DOHH2 (cell line): Measurements from ENCODE around the gene TMEM63C.

Experiments used
- H3F3A ChIP-seq: fragments of 200-600 bp; sonication (generic), shearing (Covaris generic); 2 replicates; pipeline ENCODE4 v1.6.0; 2016; ENCODE audit warnings: antibody characterized with exemption, mild to moderate bottlenecking; ENCODE audit not compliant: control insufficient read depth, insufficient read depth
- H3K27ac ChIP-seq: fragments of 200-600 bp; sonication (generic); 2 replicates; pipeline ENCODE4 v1.5.1; 2014; ENCODE audit warnings: low read depth, mild to moderate bottlenecking, low read length, moderate library complexity
- H3K27me3 ChIP-seq: fragments of 200-600 bp; sonication (generic); 2 replicates; pipeline ENCODE4 v1.6.1; 2014; ENCODE audit warnings: mild to moderate bottlenecking, low read length, mixed read lengths; ENCODE audit not compliant: control insufficient read depth
- H3K36me3 ChIP-seq: fragments of 200-600 bp; sonication (generic); 2 replicates; pipeline ENCODE4 v1.6.1; 2014; ENCODE audit warnings: mild to moderate bottlenecking, low read length, moderate library complexity, mixed read lengths; ENCODE audit not compliant: control insufficient read depth
- H3K4me1 ChIP-seq: fragments of 200-600 bp; sonication (generic); 2 replicates; pipeline ENCODE4 v1.6.1; 2014; ENCODE audit warnings: mild to moderate bottlenecking, low read length, mixed read lengths; ENCODE audit not compliant: control insufficient read depth
- H3K4me2 ChIP-seq: fragments of 200-600 bp; sonication (generic); 2 replicates; pipeline ENCODE4 v1.6.0; 2014; ENCODE audit warnings: mild to moderate bottlenecking, low read length, moderate library complexity
- H3K4me3 ChIP-seq: fragments of 200-600 bp; sonication (generic); 2 replicates; pipeline ENCODE4 v1.5.1; 2014; ENCODE audit warnings: mild to moderate bottlenecking, low read length, mixed read lengths
- H3K79me2 ChIP-seq: fragments of 200-600 bp; sonication (generic); 2 replicates; pipeline ENCODE4 v1.6.1; 2014; ENCODE audit warnings: mild to moderate bottlenecking, low read length, mixed read lengths; ENCODE audit not compliant: control insufficient read depth
- H3K9me2 ChIP-seq: fragments of 200-600 bp; sonication (generic); replicated peaks from 2 replicates; pipeline ENCODE4 v1.6.1; 2014; ENCODE audit warnings: mild to moderate bottlenecking, low read length, mixed read lengths; ENCODE audit not compliant: control insufficient read depth
- H3K9me3 ChIP-seq: fragments of 200-600 bp; sonication (generic); 2 replicates; pipeline ENCODE4 v1.6.1; 2014; ENCODE audit warnings: antibody characterized with exemption, low read length, mixed read lengths; ENCODE audit not compliant: control insufficient read depth, insufficient read depth
- H4K20me1 ChIP-seq: fragments of 200-600 bp; sonication (generic); 2 replicates; pipeline ENCODE4 v1.6.0; 2014; ENCODE audit warnings: low read depth, mild to moderate bottlenecking, antibody characterized with exemption, low read length, moderate library complexity; ENCODE audit not compliant: control insufficient read depth, insufficient read depth
- EZH2phosphoT487 ChIP-seq: fragments of 200-600 bp; sonication (generic); IDR thresholded peaks from 2 replicates; pipeline ENCODE4 v1.6.1; 2017; ENCODE audit warnings: borderline replicate concordance, mild to moderate bottlenecking, antibody characterized with exemption, low read length, moderate library complexity, mixed read lengths
- TF ChIP-seq, protein P1 (sequence below): fragments of 200-600 bp; sonication (generic); IDR thresholded peaks from one replicate; pipeline ENCODE4 v1.5.1; 2014; ENCODE audit warnings: antibody characterized with exemption, mild to moderate bottlenecking, low read depth, low read length; ENCODE audit not compliant: poor library complexity, severe bottlenecking

Gene TMEM63C

DNA sequence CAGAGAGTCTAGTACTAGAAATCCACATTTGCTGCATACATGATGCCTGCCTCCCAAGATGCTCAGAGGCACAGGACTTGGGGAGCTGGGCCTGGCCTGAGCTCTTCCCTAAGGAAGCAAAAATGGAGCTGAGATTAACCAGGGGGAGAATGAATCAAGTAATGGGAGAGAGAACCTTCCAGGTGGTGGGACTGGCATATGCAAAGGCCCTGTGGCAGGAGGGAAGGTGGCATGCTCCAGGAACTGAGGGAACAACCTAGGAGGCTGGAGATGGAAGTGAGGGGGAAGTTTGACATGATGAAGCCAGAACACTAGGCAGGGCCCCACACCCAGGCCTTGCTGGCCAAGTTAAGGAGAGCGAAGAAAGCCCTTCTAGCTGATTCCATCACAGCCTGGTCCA is 23.3 kb downstream of the TMEM63C start:
- Histone ChIP-seq H3K9me3 (no peaks in the 10 kb centered on the region), H3K27ac (no peak overlapping the region), H3K27me3 (no peaks in the 10 kb centered on the region), H3F3A (no peaks in the 10 kb centered on the region), H3K4me3 (no peak overlapping the region), H3K79me2 (no peaks in the 10 kb centered on the region), H3K4me1 (no peaks in the 10 kb centered on the region), H3K36me3 (no peaks in the 10 kb centered on the region), H3K4me2 (no peak overlapping the region), H3K9me2 (no peaks in the 10 kb centered on the region), H4K20me1 (no peaks in the 10 kb centered on the region)
- TF ChIP-seq, protein P1, sequence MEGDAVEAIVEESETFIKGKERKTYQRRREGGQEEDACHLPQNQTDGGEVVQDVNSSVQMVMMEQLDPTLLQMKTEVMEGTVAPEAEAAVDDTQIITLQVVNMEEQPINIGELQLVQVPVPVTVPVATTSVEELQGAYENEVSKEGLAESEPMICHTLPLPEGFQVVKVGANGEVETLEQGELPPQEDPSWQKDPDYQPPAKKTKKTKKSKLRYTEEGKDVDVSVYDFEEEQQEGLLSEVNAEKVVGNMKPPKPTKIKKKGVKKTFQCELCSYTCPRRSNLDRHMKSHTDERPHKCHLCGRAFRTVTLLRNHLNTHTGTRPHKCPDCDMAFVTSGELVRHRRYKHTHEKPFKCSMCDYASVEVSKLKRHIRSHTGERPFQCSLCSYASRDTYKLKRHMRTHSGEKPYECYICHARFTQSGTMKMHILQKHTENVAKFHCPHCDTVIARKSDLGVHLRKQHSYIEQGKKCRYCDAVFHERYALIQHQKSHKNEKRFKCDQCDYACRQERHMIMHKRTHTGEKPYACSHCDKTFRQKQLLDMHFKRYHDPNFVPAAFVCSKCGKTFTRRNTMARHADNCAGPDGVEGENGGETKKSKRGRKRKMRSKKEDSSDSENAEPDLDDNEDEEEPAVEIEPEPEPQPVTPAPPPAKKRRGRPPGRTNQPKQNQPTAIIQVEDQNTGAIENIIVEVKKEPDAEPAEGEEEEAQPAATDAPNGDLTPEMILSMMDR = no peak
- TF ChIP-seq EZH2phosphoT487 = no peak

GRCh38 chr14:77205566-77205965 is 24.0 kb downstream of the TMEM63C start:
- Histone ChIP-seq H3K4me2 (no peak overlapping the region), H3K27me3 (no peaks in the 10 kb centered on the region), H3K4me3 (no peak overlapping the region), H3K79me2 (no peaks in the 10 kb centered on the region), H3K4me1 (no peaks in the 10 kb centered on the region), H3F3A (no peaks in the 10 kb centered on the region), H3K9me2 (no peaks in the 10 kb centered on the region), H4K20me1 (no peaks in the 10 kb centered on the region), H3K9me3 (no peaks in the 10 kb centered on the region), H3K27ac (no peak overlapping the region), H3K36me3 (no peaks in the 10 kb centered on the region)
- TF ChIP-seq EZH2phosphoT487 = no peak
- TF ChIP-seq, protein P1 = no peak

- no peaks in the 10 kb centered on the region for H3K9me3 ChIP-seq
- H3K79me2 ChIP-seq = no peaks in the 10 kb centered on the region
- H3K27ac ChIP-seq = no peak overlapping the region
- no peaks in the 10 kb centered on the region for H3K27me3 ChIP-seq
- H3K4me1 ChIP-seq = no peaks in the 10 kb centered on the region
- no peaks in the 10 kb centered on the region for H3F3A ChIP-seq
- no peaks in the 10 kb centered on the region for H4K20me1 ChIP-seq
- H3K36me3 ChIP-seq = no peaks in the 10 kb centered on the region
- no peaks in the 10 kb centered on the region for H3K9me2 ChIP-seq
- TF ChIP-seq EZH2phosphoT487 = no peak
- TF ChIP-seq, protein P1 = no peak
- H3K4me3 ChIP-seq = no peak overlapping the region
- no peak overlapping the region for H3K4me2 ChIP-seq
These were observed 24.7 kb downstream of the TMEM63C start for GRCh38 chr14:77206261-77206824.
